GM19035 (cell line): ENCODE measurements around the gene NFIL3.

ENCODE experiments used
- ATAC-seq: cut with Tn5 transposase; IDR thresholded peaks from one replicate; pipeline ENCODE4 v1.9.1; 2021; ENCODE audit not compliant: unreplicated experiment

Gene NFIL3

DNA sequence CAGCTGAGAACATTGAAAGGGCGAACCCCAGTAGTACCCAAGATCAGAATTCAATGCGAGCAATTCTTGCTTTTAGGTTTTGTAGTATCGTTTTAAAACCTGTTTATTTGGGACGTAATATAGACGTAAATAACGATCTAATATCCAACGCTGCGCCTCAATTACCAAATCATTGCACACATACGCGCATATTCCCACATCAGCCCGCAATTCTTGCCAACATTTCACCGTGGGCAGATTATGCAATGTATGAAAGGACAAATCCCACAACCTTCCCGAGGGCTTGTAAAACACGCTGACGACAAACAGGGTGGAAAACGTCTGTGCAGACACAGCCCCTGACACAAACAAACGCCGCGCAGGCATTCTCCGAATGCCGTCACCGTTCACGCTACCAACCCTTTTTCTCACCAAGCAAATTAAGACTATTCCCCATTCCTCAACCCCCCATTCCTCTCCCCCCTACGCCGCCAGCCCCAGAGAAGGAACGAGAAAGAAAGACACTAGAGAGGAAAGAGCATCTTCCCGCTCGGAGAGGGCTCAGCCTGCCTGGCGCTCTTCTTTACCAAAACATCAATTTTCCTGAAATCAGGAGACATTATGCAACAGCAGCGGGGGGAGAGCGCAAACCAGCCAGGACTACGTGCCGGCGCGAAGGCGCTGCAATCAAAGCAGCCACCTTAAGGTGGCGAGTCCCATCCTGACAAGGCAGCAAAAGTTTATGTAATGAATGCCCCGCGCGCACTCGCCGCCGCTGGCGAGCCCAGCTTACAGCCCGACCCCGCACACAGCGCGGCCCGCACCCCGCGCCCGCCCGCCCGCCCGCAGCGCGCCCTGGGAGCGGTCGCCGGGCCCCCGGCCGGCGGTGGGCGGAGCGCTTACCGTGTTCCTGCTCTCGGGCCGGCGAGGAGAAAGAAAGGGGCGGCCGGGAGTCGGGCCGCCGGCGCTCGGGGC is 597 bp downstream of the NFIL3 start:
- peak; percentile 42 for ATAC-seq

- ATAC-seq: no peak
These were observed 1.5 kb downstream of the NFIL3 start for GRCh38 chr9:91421971-91422757.

GRCh38 chr9:91421128-91421765 is 2.4 kb downstream of the NFIL3 start:
- no peak for ATAC-seq

DNA sequence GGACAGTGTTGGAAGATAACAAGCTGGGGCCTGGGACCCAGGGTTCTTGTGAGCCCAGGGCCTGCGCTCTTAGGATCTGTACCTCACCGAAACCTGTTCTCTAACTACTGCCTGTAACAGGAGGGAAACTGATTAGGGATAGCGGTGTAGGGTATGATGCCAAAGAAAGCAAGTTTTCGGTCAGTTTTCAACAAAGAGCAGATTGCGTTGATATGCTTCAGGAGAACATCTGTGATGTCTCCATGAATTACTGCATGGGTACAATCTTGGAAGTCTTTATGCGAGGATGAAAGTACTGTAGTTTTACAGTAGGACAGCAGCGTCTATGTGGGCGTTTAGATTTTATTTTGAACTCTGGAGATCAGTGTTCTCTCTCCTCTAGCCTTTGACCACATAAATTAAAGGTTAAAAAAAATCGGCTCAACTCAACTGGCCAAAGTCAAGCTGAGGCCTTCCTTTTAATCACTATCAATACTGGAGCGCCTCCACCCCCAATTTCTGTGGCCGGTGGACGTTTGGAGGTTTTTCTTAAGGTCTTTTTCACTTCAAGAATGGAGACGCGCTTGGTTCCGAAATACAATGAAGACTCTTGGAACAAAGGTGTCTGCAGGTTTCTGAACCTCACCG is 3.0 kb downstream of the NFIL3 start:
- ATAC-seq: no peak

GRCh38 chr9:91419222-91420191 is 4.1 kb downstream of the NFIL3 start:
- no peak for ATAC-seq

GRCh38 chr9:91418215-91418610 is 5.4 kb downstream of the NFIL3 start:
- no peak for ATAC-seq

- ATAC-seq: no peak
These were observed 5.9 kb downstream of the NFIL3 start for GRCh38 chr9:91417602-91418214.

DNA sequence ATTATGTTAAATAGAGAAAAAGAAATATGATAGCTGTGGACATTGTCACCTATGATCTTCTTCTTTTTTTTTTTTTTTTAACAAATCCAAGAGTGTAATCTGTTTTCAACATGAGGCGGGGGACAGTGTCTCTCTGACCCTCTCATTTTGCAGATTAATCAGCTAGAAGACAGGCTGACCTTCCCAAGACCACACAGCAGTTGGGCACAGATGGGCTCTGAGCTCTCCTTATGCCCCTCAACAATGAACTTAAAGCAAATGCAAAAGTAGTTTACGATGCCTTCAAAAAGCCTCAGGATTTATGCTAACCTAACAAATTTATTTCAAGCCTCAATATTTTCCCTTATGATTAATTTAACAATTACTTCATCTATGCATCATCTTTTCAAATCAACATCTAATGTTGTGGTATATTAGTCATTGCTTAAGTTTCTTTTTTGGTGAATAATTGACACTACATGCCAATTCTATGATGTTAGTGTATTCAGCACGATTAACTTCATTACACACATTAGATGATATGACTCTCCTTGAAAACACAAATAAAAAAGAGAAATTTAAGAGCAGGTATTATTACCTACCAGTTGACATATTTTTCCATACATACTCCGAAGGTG is 7.4 kb downstream of the NFIL3 start:
- ATAC-seq: no peak

DNA sequence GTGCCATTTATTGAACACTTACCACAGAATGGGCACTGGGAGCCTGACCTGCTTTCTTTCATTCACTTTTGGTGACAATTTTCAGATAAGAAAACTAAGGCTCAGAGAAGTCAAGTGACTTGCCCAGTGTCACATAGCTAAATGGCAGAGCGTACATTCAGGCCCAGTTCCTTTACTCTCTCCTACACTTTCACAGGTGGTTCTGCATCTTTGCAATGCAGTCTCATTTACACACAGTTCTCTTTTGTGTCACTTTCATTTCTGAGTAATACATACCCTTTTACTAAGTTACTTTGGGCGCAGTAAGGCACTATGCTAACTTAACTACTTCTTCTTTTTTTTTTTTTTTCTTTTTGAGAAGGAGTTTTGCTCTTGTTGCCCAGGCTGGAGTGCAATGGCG is 8.3 kb downstream of the NFIL3 start:
- peak; percentile 90 for ATAC-seq

DNA sequence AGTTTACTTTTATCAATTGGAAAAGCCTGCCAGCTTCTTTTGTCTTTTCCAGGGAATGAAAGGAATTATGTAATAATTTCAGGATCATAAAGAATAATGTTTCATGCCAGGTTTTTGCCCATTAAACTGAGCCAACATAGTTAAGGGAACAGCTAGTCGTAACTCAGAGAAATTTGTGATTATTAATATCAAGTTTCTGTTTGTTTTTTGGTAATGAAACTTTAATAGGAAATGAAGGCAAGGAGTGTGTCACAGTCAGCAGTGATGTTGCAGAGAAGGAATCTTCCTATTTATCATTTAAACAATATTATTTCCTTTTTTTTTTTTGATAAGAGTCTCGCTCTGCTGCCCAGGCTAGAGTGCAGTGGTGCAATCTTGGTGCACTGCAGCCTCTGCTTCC is 10.7 kb downstream of the NFIL3 start:
- ATAC-seq: no peak

GRCh38 chr9:91411096-91411771 is 12.4 kb downstream of the NFIL3 start:
- no peak for ATAC-seq

DNA sequence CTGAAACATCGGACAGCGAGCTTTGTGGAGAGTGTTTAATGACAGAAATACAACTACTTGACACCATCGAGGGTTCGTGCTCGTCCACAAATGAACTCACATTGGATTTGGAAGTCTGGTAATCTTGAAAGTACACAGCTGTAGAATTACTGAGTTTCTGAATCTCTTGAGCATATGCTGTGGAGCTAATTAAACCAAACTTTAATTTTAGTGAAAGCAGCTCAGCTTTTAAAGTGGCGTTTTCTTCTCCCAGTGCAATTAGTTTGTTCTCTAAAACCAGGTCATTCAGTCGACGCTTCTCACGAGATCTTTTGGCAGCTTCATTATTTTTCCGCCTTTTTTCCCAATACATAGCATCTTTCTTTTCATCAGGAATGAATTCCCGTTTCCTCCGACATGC is 13.5 kb downstream of the NFIL3 start:
- no peak for ATAC-seq

- ATAC-seq: no peak
These were observed 15.2 kb downstream of the NFIL3 start for GRCh38 chr9:91408475-91408874.

DNA sequence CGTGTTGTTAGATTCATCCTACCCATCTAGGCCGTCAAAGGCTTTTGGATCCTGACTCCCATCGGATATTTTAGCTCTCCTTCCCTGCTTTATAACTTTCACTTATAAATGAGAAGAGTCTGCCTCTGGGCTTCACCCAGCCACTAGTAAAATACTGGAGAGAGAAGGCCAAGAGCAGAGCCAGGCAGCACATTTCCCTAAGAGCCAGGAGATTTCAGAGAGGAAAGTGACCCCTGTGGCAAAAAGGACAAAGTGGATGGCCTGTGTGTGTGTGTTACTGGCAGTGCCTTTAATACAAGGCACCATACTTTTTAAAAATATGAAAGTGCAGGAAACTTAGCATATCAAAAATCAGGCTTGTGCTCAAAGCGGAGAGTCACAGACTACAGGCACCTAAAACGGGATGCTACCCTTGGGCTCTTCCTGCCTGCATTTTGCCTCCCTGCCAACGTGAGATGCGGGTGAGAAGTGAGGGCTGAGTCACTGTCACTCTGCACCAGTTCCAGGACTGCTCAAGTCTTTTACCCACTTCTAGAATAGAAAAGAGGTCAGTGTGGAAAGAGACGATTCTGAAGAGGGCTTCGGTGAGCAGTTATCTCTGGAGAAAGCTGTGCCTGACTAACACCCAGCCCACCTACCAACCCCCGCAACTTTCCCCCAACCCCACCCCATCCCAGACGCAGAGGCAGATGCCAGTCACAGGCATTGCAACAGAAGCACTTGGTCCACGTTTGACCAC is 15.9 kb downstream of the NFIL3 start:
- ATAC-seq: no peak

DNA sequence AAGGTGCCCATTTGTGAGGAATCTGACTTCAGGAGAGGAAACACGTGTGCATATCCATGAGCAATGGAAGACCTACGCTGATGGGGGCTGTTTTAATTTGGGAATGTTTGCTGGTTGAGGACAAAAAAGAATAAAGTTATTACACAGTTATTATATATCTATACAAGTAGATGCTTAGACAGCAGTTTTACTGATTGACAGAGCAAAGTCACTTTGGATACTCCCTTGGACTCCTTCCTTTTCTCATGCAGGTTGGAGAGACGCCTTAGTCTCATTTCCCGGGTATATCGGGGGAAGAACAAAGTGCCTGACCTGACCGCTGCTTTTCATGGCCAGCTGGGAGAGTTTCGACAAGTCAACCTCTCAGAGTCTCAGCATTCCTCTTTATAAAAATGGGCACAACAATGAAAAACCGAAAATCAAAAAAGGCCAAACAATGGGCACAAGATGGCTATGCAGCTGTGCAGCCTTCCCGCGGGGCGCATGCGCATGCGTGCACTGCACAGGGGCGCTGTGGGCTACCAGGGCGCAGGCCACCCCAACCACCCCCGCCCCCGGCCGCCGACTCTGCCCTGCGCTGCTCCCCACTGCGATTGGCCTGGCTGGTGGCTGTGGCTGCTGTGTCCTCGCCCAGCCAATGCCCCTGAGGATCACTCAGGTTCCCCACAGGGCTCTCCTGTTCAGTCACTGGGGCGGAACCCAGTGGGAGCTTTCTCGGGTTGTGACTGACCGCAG is 18.1 kb downstream of the NFIL3 start:
- ATAC-seq: no peak

DNA sequence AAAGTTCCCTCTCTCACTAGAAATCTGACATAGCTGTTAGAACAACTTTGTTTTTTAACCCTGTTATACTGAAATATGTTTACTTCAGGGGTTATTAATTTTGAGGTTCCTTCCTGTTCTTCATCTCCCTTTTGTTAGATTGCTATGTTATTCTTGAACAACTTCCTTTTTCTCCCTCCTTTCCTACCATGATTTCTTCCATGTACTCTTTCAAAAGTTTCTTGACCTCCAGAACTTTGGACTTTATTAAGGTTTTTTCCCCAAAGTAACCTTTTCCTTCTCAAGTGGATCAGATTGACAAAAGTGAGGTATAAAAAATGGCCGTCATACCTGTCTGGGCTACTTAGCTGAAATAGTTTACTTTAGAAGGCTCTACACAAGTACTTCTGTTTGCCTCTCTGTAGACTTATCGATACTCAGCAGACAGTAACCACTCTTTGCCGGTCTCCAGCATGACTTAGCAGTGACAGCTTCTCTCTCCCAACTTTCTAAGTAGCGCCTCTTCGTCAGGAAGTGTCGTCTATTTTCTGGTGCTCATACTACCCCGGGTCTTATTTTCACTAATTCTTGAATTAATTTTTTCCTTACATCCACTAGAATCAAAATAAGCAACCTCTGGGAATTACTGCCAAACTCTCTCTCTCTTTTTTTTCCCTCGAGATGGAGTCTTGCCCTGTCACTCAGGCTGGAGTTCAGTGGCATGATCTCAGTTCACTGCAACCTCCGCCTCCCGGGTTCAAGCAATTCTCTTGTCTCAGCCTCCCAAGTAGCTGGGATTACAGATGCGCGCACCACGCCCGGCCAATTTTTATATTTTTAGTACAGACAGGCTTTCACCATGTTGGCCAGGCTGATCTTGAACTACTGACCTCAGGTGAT is 19.7 kb downstream of the NFIL3 start:
- no peak for ATAC-seq
